NOMO-1 (cell line): Measurements from ENCODE around the gene NAA25.

ENCODE experiments used
- DNase-seq, 2 experiments: peaks; one replicate each; lab custom pipeline; 2025; ENCODE audit not compliant: unreplicated experiment in 2 of 2; lab: John Stamatoyannopoulos, UW

Gene NAA25

DNA sequence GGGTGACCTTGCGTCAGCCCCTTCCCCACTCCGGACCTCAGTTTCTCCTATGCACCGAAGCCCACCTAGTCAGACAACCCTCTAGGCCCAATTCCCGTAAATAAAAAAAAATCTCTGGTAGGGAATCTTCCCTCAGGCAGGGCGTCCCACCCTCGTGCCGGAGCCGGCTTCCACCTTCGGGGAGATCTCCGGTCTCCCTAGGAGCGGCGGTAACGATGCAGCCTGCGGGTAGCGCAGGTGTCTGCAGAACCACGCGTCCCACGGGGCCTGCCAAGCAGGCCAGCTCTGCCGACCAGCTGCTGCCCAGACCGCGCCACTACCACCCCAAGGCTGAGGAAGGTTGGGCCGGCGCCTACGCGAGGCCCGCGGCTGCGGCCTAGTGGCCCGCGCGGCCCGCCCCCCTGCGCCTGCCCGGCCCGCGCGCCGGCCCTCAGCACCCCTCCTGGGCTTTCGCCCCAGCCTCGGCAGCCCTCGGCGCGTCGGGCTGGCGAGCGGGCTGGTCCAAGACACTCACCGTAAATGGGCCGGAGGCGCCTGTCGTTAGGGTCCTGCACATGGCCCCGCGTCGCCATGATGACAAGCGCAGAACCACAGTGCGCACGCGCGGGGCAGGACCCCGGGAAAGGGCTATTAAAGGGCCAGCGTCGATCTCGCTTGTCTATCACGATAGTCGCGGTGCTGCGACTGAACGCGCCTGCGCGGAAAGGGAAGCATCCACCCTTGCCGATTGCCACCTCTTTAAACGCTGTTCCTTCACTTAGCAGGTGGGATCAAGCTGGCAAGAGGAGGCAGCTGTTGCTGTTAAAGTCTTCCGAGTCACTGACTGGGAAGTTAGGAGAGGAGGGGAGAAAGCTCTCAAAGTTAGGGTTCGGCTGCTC lies at the start of gene NAA25:
NAA25 (minus strand) TSS at position 582 of the 878 bp plus-strand sequence; CDS start at position 572, 10 bp downstream.
- DNase-seq, result peak; percentile 74 to 76

GRCh38 chr12:112153893-112154219 lies 45.3 kb upstream of the NAA25 start:
- DNase-seq, result no peak

GRCh38 chr12:112153181-112153892 lies 44.8 kb upstream of the NAA25 start:
- no peak for DNase-seq

DNA sequence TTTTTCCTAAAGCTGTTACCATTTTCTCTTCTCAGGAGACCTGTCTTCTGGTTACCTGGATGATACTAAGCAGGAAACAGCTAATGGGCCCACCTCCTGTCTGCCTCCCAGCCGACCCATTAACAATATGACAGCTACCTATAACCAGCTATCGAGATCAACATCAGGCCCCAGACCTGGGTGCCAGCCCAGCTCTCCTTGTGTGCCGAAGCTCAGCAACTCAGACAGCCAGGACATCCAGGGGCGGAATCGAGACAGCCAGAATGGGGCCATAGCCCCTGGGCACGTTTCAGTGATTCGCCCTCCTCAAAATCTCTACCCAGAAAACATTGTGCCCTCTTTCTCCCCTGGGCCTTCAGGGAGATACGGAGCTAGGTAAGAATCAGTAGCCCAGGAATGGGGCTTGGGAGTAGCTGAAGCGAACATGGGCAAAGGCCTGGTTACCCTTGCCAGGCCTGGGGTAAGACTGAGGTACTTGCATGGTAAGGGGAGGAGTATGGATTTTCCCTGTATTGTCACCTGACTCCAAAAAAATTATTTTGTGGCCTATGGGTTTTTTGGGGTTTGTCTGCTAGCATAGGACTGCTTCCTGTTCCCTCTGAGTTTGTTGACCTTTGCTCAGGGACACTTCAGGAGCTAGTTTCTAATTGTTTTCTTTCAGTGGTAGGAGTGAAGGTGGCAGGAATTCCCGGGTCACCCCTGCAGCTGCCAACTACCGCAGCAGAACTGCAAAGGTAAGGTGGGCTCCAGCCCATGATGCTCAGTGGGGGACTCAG lies 43.4 kb upstream of the NAA25 start:
- no peak for DNase-seq

DNA sequence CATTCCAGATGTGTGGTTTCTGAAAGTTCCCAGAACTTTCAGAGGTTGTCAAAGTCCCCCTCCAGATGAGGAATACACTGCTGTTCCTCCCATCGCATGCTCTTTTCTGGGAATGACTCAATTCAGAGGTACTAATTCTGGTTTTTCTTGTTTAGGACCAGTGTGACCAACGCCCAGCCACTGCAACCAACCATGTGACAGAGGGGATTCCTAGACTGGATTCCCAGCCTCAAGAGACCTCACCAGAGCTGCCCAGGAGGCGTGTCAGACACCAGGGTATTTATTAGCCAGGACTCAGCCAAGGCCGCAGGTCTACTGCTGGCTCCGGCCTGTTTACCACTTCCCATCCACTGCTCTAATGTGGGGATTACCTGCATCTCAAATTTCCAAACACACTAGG lies 41.0 kb upstream of the NAA25 start:
- DNase-seq, result no peak

DNA sequence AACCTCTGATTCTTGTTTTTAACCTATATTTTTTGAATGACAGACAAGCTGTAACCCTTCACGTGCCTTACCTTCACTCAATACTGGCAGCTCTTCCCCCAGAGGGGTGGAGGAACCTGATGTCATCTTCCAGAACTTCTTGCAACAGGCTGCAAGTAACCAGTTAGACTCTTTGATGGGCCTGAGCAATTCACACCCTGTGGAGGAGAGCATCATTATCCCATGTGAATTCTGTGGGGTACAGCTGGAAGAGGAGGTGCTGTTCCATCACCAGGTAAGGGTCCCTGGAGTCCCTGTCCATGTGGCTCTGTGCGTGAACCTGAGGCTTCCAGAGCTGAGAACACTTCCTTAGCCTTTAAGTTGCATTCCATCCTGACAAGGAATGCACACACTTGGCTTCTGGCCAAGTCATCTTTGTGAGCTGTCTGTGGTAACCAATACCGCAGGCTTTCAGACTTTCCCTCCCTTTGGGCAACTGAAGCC lies 39.5 kb upstream of the NAA25 start:
- DNase-seq, result no peak

GRCh38 chr12:112146123-112146522 lies 37.5 kb upstream of the NAA25 start:
- DNase-seq, result no peak

DNA sequence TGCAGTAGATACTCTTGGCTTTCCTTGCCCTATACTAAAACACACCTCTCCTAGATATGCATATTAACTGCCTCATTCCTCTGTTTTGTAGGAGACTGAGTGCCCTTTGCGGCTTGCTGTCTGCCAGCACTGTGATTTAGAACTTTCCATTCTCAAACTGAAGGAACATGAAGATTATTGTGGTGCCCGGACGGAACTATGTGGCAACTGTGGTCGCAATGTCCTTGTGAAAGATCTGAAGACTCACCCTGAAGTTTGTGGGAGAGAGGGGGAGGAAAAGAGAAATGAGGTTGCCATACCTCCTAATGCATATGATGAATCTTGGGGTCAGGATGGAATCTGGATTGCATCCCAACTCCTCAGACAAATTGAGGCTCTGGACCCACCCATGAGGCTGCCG lies 32.1 kb upstream of the NAA25 start:
- DNase-seq, result peak; percentile 90 to 96

DNA sequence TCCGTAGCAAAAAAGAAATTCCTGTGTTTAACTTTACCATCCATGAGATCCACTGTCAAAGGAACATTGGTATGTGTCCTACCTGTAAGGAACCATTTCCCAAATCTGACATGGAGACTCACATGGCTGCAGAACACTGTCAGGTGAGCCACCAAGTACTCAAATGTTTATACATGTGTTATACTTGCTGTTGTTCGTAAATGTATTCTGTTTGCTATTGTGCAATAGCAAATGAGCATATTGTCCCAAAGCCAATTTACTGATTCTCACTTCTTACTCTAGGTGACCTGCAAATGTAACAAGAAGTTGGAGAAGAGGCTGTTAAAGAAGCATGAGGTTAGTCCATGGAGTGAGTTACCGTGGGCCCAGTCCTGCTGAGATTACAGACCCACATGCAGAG lies 26.1 kb upstream of the NAA25 start:
- no peak for DNase-seq

GRCh38 chr12:112133418-112133817 lies 24.8 kb upstream of the NAA25 start:
- DNase-seq, result no peak

DNA sequence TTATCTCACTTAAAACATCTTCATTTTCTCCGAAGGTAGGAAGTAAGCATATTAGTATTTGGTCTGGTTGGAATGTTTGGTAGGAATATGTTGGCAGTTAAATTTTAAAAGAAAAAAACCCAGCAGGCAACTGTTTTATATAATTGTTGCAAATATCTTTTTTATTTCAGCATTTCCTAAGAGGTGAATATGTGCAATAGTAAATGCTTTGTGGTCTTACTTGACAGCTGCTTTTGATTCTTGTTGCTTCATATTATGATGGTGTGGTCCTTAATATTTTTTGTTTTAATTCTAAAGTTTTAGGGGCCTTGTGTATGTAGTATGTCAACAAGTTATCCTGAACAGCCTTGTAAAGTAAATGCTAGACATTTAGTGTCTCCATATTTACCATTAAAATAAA lies 23.1 kb upstream of the NAA25 start:
- no peak for DNase-seq

- DNase-seq, result peak; percentile 67 to 98
Measured at GRCh38 chr12:112130441-112130998, 21.9 kb upstream of the NAA25 start.

- no peak for DNase-seq
Measured at GRCh38 chr12:112126911-112127310, 18.3 kb upstream of the NAA25 start.

GRCh38 chr12:112126000-112126438 lies 17.4 kb upstream of the NAA25 start:
- DNase-seq, result peak in 1 of 2 experiments; percentile 12

DNA sequence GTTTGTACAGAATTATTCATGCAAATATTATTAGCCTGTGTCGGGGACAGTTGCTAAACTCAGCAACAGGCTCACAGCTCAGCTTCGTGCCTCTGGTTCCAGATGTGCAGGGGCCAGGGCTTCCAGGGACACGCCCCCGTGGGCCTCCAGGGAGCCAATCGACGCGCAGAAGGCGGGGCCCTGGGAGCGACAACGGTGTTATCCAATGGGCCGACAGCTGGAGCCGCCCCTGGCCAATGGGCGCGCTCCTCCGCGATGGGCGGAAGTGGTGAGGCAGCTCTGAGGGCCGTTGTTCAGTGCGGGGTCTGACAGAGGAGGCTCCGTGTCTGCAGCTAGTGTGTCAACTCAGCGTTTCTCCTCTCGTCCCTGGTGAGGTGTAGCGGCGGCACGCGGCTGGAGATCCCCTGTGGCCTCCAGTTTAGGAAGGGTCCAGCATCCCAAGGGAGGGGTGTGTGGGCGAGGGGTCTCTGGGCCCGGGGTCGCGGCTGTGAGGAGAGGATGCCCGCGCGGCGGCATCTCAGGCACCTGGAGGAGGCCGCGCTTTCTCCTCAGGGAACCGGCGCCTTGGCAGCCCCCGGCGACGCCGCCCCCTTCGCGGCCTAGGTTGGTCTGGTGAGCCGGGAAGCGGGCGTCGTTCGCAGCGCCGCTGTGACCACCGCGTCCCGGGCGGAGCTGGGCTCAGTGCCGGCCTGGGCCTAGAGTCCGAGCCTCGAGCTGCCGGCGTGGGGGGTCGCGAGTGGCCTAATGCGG lies 16.8 kb upstream of the NAA25 start, which contains the start of gene TRAFD1:
TRAFD1 (plus strand) TSS at position 311 of the 750 bp plus-strand sequence. CDS start 4,963 bp downstream, outside the sequence.
- DNase-seq, result peak; percentile 95 to 96

- DNase-seq, result no peak
Measured at GRCh38 chr12:112124918-112125249, 16.3 kb upstream of the NAA25 start.

- no peak for DNase-seq
Measured at GRCh38 chr12:112122823-112123690, 14.5 kb upstream of the NAA25 start.

DNA sequence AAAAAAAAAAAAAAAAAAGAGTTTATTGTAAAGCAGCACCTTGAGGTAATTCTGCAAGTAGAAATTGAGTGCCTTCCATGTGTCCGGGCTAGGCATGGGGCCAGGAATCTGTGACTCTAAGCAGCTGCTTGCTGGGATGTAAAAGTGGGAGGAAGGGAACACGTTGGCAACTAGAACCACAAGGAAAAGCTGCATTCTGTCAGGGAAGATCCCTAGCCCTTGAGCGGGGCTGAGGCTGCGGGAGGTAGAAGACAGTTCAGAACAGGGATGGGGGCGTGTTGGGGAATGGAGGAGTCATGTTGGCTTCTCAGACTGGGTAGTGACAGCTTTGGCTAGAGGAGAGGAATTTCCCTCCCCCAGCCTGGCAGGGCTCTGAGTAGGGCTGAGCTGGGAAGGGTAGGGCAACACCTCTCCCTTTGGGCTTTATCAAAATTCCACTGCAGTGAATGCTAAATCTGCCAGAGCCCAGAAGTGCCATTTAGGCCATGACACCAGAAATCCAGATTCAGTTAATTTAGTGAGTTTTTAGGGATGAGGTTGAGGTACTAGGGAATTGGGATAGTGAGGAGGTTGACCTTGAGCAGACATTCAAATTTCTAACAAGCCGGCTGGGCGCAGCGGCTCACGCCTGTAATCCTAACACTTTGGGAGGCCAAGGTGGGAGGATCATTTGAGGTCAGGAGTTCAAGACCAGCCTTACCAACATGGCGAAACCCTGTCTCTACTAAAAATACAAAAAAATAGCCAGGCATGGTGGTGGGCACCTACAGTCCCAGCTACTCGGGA lies 13.4 kb upstream of the NAA25 start:
- DNase-seq, result no peak
